ENCODE results near the gene SLC27A4. TPM values are rescaled to one million over a fixed set of nuclear protein-coding genes. Genes with fewer than 3 reads are reported as not detected.

Gene SLC27A4
- total RNA-seq, 1 experiment from 2014 or later, result 18.8 TPM

DNA sequence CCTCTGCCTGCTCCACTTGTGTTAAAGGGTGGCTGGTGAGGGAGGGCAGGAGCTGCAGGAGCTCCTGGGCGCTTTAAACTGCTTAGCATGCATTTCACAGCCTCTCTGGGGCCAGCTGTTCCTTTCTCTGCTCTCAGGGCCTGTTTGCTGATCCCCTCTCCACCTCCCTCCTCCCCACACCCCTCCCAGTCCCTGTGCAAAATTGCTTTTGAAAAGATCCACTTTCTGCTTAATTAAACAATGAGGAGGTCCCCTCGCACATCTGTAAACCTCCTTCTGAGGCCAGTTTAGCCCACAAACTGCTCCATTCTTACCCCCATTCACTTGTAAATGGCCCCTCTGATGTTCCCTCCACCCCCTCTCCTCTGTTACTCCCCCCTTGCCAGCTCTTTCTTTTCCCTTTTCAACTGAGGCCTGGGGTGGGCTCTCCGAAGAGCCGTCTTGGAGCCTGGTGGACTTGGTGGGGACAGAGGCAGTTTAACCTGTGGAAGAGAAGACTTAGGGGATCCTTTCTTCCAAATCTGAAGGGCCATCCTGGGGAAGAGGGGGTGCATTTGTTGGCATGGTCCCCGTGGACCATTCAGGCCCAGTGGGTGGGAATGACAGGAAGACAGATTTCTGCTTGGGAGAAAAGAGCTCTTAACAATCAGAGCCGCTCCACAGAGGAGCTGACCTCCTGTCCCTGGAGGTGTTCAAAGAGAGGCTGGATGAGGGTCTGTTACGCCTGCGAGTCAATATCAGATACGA is 42.9 kb downstream of the SLC27A4 start:
- no TSS peak for BruUV-seq (replicated peaks)
- CTCF ChIA-PET, result interaction anchor here (0.6 to 1.4 kb wide), 3 partner anchors 36 to 254 kb away, joined by 3 to 6 read pairs (median 3); no protein-coding TSS in a partner anchor
- Mint-ChIP-seq H3K9me3 (ENCODE audit: unreplicated experiment) (no peaks in the 10 kb centered on the region), H3K36me3 (ENCODE audit: insufficient read depth, unreplicated experiment) (peaks cover 42% of the 10 kb centered on the region), H3K27me3 (ENCODE audit: insufficient read depth, unreplicated experiment) (no peaks in the 10 kb centered on the region), H3K4me3 (ENCODE audit: unreplicated experiment) (no peak overlapping the region), H3K4me1 (ENCODE audit: insufficient read depth, unreplicated experiment) (no peaks in the 10 kb centered on the region), H3K27ac (ENCODE audit: low read depth, unreplicated experiment) (no peak overlapping the region)
- TF ChIP-seq, protein P1, sequence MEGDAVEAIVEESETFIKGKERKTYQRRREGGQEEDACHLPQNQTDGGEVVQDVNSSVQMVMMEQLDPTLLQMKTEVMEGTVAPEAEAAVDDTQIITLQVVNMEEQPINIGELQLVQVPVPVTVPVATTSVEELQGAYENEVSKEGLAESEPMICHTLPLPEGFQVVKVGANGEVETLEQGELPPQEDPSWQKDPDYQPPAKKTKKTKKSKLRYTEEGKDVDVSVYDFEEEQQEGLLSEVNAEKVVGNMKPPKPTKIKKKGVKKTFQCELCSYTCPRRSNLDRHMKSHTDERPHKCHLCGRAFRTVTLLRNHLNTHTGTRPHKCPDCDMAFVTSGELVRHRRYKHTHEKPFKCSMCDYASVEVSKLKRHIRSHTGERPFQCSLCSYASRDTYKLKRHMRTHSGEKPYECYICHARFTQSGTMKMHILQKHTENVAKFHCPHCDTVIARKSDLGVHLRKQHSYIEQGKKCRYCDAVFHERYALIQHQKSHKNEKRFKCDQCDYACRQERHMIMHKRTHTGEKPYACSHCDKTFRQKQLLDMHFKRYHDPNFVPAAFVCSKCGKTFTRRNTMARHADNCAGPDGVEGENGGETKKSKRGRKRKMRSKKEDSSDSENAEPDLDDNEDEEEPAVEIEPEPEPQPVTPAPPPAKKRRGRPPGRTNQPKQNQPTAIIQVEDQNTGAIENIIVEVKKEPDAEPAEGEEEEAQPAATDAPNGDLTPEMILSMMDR (IDR thresholded peaks at IDR 0.05; ENCODE audit: unreplicated experiment), result no peak
- intact Hi-C loops (cut with micrococcal nuclease), result no loop called here
- POLR2A ChIA-PET, result interaction anchor here (0.6 to 3.5 kb wide), 2 partner anchors 12 to 447 kb away, joined by 4 to 23 read pairs; partner anchors contain the start of genes SPOUT1 and URM1
- DNase-seq (ENCODE audit: unreplicated experiment), result no peak

DNA sequence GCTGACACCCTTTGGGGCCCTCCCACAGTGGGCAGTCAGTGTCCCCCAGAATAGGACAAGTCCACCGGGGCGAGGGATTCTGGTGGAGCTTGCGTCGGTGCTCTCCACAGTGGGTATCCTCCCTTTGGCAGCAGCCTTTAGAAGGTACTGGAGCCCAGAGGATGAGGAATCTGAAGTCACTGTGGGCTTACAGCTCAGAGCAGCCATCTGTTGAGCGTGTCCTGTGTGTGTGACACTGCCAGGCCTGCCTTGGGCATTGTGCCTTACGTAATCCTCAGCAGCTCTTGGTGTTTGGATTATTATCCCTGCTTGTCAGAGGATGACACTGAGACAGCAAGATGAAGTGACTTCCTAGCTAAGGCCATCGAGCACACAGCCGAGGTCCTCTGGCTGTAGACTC is 43.5 kb downstream of the SLC27A4 start:
- H3K9me3 Mint-ChIP-seq (ENCODE audit: unreplicated experiment), result no peaks in the 10 kb centered on the region
- CTCF ChIA-PET, result interaction anchor here (0.6 to 1.4 kb wide), 3 partner anchors 27 to 253 kb away, joined by 3 to 6 read pairs (median 3); no protein-coding TSS in a partner anchor
- TF ChIP-seq, protein P1 (IDR thresholded peaks at IDR 0.05; ENCODE audit: unreplicated experiment), result no peak
- no peak for DNase-seq (ENCODE audit: unreplicated experiment)
- intact Hi-C loops (cut with micrococcal nuclease), result no loop called here
- peaks cover 38% of the 10 kb centered on the region for H3K36me3 Mint-ChIP-seq (ENCODE audit: insufficient read depth, unreplicated experiment)
- no TSS peak for BruUV-seq (replicated peaks)
- POLR2A ChIA-PET, result interaction anchor here (3.5 kb wide), 1 partner anchor 12 kb away, joined by 23 read pairs; the partner anchor contains the start of gene URM1
- H3K4me3 Mint-ChIP-seq (ENCODE audit: unreplicated experiment), result no peak overlapping the region
- H3K27me3 Mint-ChIP-seq (ENCODE audit: insufficient read depth, unreplicated experiment), result no peaks in the 10 kb centered on the region
- no peaks in the 10 kb centered on the region for H3K4me1 Mint-ChIP-seq (ENCODE audit: insufficient read depth, unreplicated experiment)
- H3K27ac Mint-ChIP-seq (ENCODE audit: low read depth, unreplicated experiment), result no peak overlapping the region

DNA sequence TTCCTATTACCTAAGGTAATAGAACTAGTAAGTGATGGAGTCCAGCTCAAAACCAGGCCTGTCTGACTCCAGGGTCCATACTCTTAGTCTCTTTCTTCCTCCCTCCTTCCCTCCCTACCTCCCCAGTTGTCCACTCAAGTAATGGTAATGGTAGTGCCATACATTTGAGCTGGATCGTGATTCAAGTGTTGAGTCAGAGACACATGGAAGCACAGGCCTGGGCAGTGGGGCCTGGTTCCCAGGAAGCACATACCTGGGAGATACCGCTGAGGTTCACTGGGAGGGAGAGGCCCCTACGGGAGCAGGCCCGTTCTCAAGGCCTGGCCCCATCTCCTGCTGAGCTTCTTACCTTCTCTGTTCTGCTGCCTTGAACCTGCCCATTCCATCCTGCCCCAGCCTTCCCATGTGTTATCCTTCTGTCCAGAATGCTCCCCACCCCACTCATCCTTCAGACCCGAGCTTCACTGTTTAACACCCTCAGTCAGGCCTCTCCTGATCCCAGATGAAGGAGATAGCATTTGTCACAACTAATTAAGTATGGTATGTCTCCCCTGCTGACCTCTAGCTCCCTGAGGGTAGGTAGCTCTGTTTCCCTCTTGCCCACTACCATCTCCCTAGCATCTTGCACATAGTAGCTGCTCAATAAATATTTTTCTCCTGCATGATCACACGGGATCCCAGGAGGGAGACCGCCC is 44.6 kb downstream of the SLC27A4 start:
- Mint-ChIP-seq H3K4me3 (ENCODE audit: unreplicated experiment) (no peak overlapping the region), H3K27me3 (ENCODE audit: insufficient read depth, unreplicated experiment) (no peaks in the 10 kb centered on the region), H3K36me3 (ENCODE audit: insufficient read depth, unreplicated experiment) (peaks cover 37% of the 10 kb centered on the region), H3K9me3 (ENCODE audit: unreplicated experiment) (no peaks in the 10 kb centered on the region), H3K4me1 (ENCODE audit: insufficient read depth, unreplicated experiment) (no peaks in the 10 kb centered on the region), H3K27ac (ENCODE audit: low read depth, unreplicated experiment) (no peak overlapping the region)
- intact Hi-C loops (cut with micrococcal nuclease), result no loop called here
- no TSS peak for BruUV-seq (replicated peaks)
- POLR2A ChIA-PET, result interaction anchor here (0.7 to 3.5 kb wide), 2 partner anchors 13 to 251 kb away, joined by 3 to 23 read pairs; partner anchors contain the start of gene URM1
- CTCF ChIA-PET, result interaction anchor here (0.6 to 1.4 kb wide), 2 partner anchors 35 to 44 kb away, joined by 3 to 6 read pairs; no protein-coding TSS in a partner anchor
- DNase-seq (ENCODE audit: unreplicated experiment), result no peak
- TF ChIP-seq, protein P1 (IDR thresholded peaks at IDR 0.05; ENCODE audit: unreplicated experiment), result no peak
